HG03025 (cell line): Measurements from ENCODE around the gene CST9.
"Not testable (repeated sequence)": the region's sequence is repeated elsewhere in the genome, so short reads cannot be mapped to it uniquely, and the experiment has no call there.

ENCODE experiments used
- ATAC-seq: cut with Tn5 transposase; IDR thresholded peaks from one replicate; pipeline ENCODE4 v1.9.1; 2021; ENCODE audit warnings: mild to moderate bottlenecking, moderate library complexity; ENCODE audit not compliant: unreplicated experiment, low FRiP score

CST9 gene

DNA sequence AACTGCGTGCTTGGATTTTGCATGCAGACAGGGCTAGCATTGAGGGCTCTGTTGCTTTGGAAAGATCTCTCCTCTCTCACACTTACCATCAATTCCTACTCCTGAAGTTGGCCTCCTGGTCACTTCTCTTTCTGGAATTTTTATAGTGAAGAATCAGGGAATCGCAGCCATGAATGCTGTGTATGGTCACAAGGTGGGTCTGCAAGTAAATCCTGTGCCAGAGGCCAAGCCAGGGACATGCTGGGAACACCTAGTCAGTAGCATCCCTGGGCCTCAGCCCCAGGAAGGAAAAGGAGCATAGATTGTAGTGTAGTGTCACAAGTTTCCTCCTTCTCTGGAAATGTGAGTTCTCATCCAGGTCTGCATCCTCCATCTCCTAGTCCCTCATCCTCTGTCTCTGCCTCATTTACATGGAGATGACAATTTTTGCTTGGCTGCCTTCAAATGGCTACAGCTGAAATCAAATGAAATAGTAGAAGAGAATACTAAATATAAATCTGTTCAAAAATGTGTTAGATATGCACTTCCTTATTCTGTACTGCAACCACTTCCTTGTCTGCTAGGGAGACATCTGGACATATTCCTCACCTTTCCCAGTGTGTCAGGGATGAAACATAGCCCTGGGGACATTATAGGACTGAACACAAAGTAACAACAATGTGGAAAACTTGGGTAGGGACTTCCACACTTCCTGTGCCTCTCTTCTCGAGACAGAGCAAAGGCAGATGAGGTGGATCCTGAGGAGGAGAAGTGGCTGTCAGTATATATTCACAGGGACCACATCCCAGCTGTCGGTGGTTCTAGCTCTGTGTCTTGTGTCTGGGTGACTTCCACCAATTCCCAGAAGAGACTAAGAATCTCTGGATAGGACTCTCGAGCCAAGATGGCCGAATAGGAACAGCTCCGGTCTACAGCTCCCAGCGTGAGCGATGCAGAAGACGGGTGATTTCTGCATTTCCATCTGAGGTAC is 17.0 kb downstream of the CST9 start:
- no peak for ATAC-seq

DNA sequence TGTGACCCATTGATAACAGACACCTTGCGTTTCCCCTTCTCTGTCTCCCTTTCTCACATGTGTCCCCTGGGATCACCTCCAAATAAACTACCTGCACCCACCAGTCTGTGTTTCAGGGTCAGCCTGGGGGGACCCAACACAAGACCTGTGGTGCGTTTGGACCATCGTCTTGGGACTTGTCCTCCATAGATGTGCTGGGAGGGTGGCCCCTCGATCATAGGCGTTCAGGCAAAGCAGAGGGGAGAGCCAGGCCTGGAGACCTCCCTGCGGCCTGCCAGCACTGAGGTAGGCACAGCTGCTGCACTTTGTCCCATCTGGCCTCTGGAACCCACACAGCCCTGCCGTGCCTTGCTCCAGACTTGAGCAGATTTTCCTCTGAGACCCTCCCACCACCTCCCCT is 18.1 kb downstream of the CST9 start:
- no peak for ATAC-seq

DNA sequence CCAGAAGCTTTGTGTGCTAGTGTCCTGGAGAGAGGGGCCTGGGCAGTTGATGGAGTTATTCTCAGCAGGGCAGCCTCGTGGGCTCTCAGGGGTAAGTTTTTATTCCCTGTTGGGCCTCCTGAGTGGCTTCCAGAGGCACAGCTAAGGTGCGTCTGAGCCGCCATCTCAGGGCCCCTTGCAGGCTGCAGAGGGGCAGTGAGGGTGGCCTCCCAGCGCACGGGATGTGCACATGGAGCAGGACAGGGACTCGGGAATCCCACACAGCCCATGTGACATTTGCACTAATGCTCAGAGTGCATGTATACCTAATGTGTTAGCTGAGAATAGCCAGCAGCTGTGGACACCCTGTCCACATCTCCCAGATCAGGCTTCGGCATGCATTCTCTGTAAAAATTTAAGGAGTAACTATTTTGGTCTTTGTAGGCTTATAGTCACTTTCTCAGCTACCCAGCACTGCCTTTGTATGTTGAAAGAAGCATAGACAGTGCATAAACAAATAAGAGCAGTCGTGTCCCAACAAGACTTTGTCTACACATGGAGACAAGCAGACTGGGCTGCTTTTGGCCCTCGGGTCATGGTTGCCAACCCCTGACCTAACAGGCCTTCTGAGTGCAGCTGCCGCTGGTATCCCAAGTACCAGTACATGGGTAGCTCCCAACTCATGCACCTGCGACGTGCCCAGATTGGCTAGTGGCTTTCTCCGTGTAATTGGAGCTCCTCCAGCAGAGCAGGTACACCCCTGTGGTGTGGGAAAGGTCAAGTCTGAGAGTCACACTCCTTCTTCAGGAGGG is 18.8 kb downstream of the CST9 start:
- no peak for ATAC-seq

DNA sequence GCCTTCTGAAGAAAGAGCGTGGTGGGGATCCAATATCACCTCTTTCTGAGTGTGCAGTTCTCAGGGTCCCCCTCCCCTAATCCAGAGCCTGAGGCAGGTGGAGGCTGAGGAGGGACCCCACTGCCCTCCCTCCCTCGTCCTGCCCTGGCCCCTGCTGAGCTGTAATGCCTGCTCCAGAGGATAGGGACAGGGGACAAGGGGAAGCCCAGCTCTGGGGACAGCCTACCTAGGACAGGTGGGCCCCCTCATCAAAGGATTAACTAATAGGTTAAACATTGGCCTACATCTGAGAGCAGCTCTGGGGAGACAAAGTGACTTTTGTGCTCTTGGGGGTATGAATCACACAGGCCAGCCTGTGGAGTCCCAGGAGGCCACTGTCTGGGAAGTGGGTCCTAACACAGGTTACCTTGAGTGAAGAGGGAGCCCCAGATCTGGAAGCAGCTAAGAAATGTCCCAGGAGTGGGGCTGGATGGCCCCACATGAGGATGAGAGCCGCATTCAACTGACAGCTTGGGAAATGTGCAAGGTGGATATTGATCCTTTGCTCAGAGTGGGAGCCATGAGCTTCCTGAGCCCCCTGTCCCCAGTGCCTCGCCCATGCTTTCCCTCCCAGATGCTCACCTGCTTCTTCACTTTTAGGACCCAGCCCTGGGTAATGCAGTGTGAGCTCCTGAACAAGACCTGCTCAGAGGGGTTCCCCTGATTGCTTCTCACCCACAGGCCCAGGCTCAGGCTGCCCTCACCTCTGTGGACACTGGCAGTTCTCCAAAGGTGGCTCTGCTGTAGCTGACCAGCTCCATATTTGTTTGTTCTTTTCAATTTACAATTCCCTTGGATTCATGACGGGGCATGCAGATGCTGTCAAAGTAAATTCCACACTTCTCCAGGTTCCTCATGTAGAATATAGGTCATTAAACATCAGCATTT is 19.6 kb downstream of the CST9 start:
- ATAC-seq, result no peak

DNA sequence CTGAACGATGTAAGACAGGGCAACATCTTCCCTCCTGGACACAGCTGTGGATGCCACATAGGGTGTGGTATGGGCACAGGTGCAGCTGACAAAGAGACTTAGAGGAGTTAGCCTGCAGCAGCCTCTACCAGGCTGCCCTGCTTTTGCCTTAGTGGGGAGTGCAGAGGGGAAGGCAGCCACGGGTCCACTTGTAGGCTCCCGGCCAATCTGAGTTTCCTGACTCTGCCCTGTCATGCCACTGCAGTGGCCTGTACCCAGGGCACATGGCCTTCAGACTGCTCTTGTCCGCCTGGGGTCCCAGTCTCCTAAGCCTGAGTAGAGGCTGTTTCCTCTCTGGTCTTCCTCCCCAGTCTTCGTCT is 20.3 kb downstream of the CST9 start:
- ATAC-seq, result no peak

DNA sequence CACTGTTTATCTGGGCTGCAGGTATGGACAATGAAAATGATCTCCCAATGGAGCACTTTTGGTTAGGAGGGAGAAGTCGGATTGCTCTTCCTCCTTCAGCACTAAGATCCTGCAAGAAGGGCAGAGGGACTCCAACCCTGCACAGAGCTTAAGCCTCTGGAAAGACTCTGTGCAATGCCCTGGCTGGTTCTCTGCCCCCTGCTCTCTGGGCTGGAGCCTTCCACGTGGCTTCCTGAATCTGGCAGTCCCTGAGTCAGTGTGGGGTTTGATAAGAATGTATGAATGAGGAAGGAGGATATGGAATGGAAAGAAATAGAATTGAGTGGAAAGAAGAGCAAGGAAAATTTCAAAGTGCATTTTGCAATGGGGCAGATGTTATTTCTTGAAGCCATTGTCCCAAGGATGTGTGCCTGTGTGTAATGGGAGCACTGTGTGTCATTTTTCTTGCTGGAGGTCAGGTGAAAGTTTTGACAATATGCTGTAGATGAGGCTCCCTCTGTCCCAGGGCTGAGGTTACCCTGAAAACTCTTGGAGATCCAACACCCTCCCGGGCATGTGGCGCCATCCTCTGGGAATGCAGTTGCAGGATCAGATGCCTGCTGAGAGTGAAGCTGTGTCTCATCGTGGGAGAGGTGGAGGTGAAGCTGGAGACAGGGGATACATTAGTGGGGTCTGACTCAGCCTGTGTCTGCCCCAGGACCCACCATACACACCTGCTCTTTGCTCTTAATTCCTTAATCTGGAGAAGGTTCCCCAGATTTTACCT is 21.1 kb downstream of the CST9 start:
- ATAC-seq, result no peak

DNA sequence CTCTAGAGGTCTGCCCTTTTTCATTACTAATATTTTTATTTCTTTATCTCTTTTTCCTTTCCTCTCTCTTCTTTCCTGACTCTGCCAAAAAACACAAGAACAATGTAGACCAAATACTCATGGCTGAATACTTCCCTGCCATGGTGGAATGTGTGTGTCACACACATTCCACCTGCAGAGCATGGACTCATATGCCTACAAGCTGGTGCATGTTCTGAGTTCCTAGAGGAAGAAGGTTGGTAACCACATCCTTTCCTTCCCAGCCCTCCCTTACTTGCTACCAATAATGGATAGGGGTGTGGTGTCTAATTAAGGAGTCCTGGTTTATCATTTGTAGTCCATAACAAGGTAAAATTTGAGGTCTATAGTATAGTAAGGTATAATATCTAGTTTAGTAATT is 22.2 kb downstream of the CST9 start:
- no peak for ATAC-seq

DNA sequence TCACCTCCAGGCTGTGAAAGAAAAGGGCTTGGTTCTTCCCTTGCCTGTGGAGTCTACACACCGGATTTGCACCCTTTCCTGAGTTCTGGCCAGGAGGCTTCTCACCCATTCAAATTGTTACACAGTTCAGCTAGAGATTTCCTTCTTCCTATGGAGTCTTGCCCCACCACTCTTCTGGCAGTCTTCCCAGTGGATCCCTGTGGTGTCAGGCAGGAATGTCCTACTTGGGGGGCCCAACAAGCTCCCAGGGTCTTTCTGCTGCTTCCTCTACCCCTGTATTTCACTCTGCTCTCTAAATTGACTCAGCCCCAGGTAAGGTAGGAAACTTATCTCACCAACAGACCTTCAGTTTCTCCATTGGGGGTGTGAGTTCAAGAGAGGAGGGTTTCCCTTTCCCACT is 23.4 kb downstream of the CST9 start:
- no peak for ATAC-seq

DNA sequence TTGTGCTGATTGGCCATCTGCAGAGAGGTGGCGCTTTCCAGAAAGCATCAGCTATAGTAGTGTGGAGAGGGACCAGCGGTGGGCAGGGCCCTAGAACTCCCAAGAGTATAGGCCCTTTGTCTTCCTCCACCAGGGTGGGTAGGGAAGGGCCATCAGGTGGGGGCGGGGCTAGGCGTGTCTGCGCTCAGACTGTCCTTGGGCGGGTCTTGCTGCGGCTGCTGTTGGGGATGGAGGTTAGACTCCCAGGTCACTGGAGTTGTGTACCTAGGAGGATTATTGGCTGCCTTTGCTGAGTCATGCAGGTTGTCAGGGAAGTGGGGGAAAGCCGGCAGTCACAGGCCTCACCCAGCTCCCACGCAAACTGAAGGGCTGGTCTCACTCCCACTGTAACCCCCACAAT is 23.9 kb downstream of the CST9 start:
- ATAC-seq, result not testable (repeated sequence)

DNA sequence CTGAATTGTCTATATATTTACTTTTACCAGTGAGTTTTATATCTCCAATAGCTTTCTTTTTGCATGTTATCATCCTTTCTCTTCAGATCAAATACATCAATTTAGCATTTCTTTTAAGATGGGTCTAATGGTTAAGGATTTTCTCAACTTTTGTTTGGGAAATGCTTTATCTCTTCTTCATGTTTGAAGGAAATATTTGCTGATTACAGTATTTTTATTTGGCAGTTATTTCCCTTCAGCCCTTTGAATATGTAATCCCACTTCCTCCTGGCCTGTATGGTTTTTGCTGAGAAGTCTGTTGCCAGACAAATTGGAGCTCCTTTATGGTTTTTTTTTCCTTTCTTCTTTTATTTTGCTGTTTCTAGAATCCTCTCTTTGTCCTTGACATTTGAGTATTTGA is 30.7 kb downstream of the CST9 start:
- ATAC-seq, result no peak

DNA sequence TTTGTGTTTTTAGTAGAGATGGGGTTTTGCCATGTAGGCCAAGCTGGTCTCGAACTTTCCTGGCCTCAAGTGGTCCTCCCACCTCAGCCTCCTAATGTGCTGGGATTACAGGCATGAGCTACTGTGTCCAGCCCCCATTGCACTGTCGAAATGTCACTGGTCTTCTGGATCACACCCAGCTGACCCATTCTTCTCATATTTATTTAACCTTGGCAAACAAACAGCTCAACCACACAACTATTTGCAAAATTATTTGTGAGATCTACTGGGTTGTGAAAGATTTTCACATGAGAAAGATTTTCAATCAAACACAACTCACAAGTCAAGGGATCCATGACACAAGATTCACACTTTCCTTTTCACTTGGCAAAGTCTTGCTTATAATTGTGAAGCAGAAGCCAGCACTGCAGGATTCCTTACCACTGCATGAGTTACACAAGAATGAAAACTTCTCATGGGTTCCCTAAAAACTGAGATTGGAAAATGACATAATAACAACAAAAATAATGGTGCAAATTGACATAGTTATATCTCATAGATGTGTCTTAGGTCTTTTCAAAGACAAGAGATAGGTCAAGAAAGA is 35.4 kb downstream of the CST9 start:
- no peak for ATAC-seq

DNA sequence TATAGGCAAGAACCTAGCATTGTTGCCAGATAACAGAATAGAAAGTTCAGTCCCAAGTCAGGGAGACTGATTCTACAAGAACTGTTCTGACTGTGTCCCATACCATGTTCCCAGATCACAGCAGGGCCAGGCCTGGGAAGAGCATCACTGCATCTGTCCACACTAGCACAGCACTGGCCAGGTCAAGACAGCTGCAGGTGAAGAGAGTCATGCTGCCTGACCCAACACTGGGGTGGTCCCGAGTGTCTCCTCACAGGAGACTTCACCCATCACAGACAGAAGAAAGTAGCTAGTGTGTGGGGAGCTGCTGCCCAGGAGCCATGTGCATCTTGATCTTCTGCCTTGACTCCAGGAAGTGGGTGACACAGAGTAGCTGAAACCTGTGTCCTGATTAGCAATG is 36.1 kb downstream of the CST9 start:
- no peak for ATAC-seq

DNA sequence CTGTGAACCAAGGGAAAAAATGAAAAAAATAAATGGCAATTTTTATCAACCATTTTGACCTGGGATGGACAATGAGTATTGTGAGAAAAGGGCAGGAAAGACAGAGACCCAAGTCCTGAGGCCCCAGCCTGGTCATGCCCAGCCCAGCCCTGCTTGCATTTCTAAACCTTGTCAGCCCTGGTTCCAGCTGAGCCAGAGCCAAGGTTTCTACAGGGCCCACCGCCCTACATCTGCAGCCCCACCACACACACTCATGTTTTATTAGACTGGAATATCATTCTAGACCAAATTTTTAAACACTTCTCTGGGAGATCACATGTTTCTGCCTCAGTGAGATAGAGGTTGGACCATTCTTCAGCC is 36.8 kb downstream of the CST9 start:
- no peak for ATAC-seq

DNA sequence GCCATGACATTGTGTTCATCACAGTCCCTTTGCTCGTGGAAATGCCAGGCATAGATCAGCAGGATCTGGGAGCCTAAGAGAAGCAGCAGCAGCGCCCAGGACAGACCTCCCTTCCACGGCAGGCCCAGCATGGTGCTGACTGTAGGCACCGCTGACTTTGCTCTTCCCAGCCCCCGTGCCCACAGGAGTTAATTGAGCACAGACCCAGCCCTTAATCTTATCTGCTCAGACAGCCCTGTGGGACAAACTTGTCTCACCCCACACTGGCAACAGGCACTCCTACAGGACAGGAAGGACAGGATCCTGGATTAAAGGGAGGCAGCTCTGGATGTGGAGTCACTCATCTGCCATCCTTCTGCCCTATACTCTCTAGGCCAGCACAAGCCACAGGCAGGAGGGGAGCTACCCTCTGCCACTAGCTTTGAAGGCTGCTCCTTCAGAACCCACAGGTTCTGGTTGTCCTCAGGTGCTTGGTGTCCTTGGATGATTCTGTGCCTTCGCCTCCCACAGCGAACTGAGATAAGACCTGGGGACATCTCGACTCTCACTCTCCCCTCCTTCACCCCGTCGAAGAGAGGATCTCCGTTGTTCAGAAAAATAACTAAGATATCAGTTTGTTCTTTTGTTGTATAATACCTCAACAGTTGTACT is 37.3 kb downstream of the CST9 start, which contains the start of gene CST9L:
Gene CST9L, minus strand, starts transcription at position 165 of the 651 bp plus-strand sequence. Its CDS starts 34 bp downstream, at position 131.
- no peak for ATAC-seq

DNA sequence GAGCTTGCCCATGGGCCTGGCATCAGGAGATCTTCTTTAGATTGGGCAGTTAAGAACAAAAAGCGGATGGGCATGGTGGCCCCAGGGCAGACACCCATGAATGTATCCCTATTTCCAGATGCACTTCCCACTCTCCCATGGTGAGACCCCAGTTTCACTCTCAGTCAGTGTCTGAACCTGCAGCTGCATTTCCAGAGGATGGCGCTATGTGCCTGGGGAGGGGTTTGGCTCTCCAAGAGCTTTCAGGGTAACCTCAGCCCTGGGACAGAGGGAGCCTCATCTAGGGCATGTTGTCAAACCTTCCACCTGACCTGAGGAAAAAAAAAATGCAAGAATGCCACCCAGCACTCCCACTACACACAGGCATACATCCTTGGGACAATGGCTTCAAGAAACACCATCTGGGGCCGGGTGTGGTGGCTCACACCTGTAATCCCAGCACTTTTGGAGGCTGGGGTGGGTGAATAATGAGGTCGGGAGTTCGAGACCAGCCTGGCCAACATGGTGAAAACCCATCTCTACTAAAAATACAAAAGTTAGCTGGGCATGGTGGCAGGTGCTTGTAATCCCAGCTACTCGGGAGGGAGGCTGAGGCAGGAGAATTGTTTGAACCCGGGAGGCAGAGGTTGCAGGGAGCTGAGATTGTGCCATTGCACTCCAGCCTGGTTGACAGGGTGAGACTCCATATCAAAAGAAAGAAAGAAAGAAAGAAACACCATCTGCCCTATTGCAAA is 39.4 kb downstream of the CST9 start:
- no peak for ATAC-seq

DNA sequence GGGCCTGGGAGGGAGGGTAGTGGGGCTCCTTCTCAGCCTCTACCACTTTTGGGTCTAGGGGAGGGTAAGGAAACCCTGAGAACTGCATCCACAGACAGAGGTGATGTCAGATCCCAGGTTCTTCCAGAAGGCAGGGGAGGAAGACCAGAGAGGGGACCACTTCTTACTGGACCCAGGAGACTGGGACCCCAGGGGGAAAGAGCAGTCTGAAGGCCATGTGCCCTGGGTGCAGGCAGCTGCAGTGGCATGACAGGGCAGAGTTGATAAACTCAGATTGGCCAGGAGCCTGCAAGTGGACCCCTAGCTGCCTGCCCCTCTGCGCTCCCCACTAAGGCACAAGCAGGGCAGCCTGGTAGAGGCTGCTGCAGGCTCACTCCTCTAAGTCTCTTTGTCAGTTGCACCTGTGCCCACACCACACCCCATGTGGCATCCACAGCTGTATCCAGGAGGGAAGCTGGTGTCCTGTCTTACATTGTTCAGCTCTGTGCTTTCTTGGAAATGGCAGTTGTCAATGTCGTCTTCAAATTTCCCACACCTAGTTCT is 40.1 kb downstream of the CST9 start:
- ATAC-seq, result no peak

DNA sequence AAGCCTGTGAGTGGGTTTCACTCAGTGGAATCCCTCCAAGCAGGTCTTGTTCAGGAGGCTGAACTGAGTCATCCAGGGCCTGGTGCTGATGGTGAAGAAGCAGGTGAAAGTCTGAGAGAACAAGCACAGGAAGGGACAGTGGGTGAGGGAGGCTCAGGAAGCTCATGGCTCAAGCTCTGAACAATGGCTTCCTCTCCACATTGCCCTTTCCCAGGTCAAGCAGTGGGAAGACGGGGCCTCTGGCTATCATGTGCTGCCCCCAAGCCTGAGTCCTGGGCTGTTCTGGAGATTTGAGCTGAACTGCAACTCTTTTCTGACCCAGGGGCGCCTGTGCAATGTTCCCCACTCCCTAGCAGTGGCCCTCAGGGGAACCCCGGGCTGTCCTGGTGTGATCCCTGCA is 40.8 kb downstream of the CST9 start:
- no peak for ATAC-seq

DNA sequence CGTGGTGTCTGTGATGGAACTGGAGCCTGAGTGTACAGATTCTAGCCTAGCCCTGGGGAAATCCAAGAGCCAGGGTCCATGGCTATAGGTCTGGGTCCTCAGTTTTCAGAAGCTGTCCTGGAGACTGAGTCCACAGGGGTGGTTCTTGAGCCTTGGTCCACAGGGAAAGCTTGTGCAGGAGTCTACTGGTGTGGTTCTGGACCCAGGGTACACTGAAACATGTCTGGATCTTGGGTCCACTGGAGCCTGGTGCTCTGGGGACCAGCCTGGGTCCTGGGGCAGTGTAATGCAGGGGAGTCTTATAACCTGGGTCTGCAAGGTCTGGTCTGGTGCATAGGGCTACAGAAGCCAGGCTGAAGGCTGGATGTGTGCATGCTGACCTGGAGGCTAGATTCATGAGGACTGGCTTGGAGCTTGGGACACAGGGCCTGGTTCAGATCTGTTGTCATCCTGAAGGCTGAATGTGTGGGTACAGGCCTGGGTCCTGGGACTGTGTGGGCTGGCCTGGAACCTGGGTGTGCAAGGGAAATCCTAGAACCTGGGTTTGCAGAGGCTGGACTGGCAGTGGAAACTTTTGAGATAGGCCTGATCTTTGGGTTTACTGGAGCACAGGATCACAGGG is 42.9 kb downstream of the CST9 start:
- no peak for ATAC-seq
